ENCODE results near the gene IFNA8. TPM values are rescaled to one million over a fixed set of nuclear protein-coding genes. Genes with fewer than 3 reads are reported as not detected.

IFNA8 gene
- total and polyA plus RNA-seq, 2 experiments from 2014 or later, result not detected

- no peaks in the 10 kb centered on the region for H3K36me3 ChIP-seq (replicated peaks; ENCODE audit: insufficient read depth, low read depth)
- WGBS (ENCODE audit: low lambda C conversion rate, missing lambda C conversion rate), result 98% methylated on average over 2 of the region's 2 CpGs
Measured at GRCh38 chr9:21414220-21414940, 5.5 kb downstream of the IFNA8 start.

GRCh38 chr9:21415493-21416267 is 6.8 kb downstream of the IFNA8 start:
- H3K4me1 ChIP-seq (ENCODE audit: insufficient read depth), result no peaks in the 10 kb centered on the region
- H3K9me3 ChIP-seq (ENCODE audit: low read depth), result no peaks in the 10 kb centered on the region
- H3K79me2 ChIP-seq, result no peaks in the 10 kb centered on the region
- no peak overlapping the region for H3K4me2 ChIP-seq
- no peaks in the 10 kb centered on the region for H3K27me3 ChIP-seq
- WGBS (ENCODE audit: low lambda C conversion rate, missing lambda C conversion rate), result 82% methylated on average over 5 of the region's 5 CpGs
- H3K4me3 ChIP-seq, result no peak overlapping the region
- DNase-seq (ENCODE audit: low spot score), result no peak
- no peak overlapping the region for H3K27ac ChIP-seq
- H3K36me3 ChIP-seq (replicated peaks; ENCODE audit: insufficient read depth, low read depth), result no peaks in the 10 kb centered on the region
- no peak overlapping the region for H2AFZ ChIP-seq
- H4K20me1 ChIP-seq (ENCODE audit: insufficient read depth, poor library complexity, severe bottlenecking), result no peaks in the 10 kb centered on the region
- H3K9me2 ChIP-seq (replicated peaks; ENCODE audit: insufficient read depth), result no peaks in the 10 kb centered on the region
- TF ChIP-seq CTCF (IDR thresholded peaks at IDR 0.05; ENCODE audit: poor library complexity) (no peak), EZH2phosphoT487 (IDR thresholded peaks at IDR 0.05; ENCODE audit: low read depth, severe bottlenecking, unreplicated experiment) (no peak), EZH2 (IDR thresholded peaks at IDR 0.05; ENCODE audit: borderline replicate concordance) (no peak)

More at GRCh38 chr9:21414220-21414940, 5.5 kb downstream of the IFNA8 start:
- no peak for DNase-seq (ENCODE audit: low spot score)
- H3K27ac ChIP-seq, result no peak overlapping the region
- no peak overlapping the region for H2AFZ ChIP-seq
- H4K20me1 ChIP-seq (ENCODE audit: insufficient read depth, poor library complexity, severe bottlenecking), result no peaks in the 10 kb centered on the region
- H3K4me3 ChIP-seq, result no peak overlapping the region
- TF ChIP-seq CTCF (IDR thresholded peaks at IDR 0.05; ENCODE audit: poor library complexity), result no peak
- TF ChIP-seq EZH2 (IDR thresholded peaks at IDR 0.05; ENCODE audit: borderline replicate concordance), result no peak
- TF ChIP-seq EZH2phosphoT487 (IDR thresholded peaks at IDR 0.05; ENCODE audit: low read depth, severe bottlenecking, unreplicated experiment), result no peak
- no peaks in the 10 kb centered on the region for H3K79me2 ChIP-seq
- peaks cover 4% of the 10 kb centered on the region for H3K27me3 ChIP-seq
- H3K4me2 ChIP-seq, result no peak overlapping the region
- no peaks in the 10 kb centered on the region for H3K4me1 ChIP-seq (ENCODE audit: insufficient read depth)
- H3K9me2 ChIP-seq (replicated peaks; ENCODE audit: insufficient read depth), result no peaks in the 10 kb centered on the region
- no peaks in the 10 kb centered on the region for H3K9me3 ChIP-seq (ENCODE audit: low read depth)

GRCh38 chr9:21428235-21428634 is 19.3 kb downstream of the IFNA8 start:
- TF ChIP-seq CTCF (IDR thresholded peaks at IDR 0.05; ENCODE audit: poor library complexity), result no peak
- TF ChIP-seq EZH2 (IDR thresholded peaks at IDR 0.05; ENCODE audit: borderline replicate concordance), result no peak
- no peak for TF ChIP-seq EZH2phosphoT487 (IDR thresholded peaks at IDR 0.05; ENCODE audit: low read depth, severe bottlenecking, unreplicated experiment)
- Histone ChIP-seq H2AFZ (no peak overlapping the region), H4K20me1 (ENCODE audit: insufficient read depth, poor library complexity, severe bottlenecking) (no peaks in the 10 kb centered on the region), H3K9me2 (replicated peaks; ENCODE audit: insufficient read depth) (no peaks in the 10 kb centered on the region), H3K9me3 (ENCODE audit: low read depth) (no peaks in the 10 kb centered on the region), H3K79me2 (no peaks in the 10 kb centered on the region), H3K36me3 (replicated peaks; ENCODE audit: insufficient read depth, low read depth) (no peaks in the 10 kb centered on the region), H3K27ac (no peak overlapping the region), H3K4me3 (no peak overlapping the region), H3K4me2 (no peak overlapping the region), H3K27me3 (peaks cover 6% of the 10 kb centered on the region), H3K4me1 (ENCODE audit: insufficient read depth) (no peaks in the 10 kb centered on the region)
- 78% methylated on average over 1 of the region's 1 CpG for WGBS (ENCODE audit: low lambda C conversion rate, missing lambda C conversion rate)
- no peak for DNase-seq (ENCODE audit: low spot score)

All from hepatocyte (in vitro differentiated cells).